SHP77 treated with DMSO at 0.1 percent for 48 hours (cell line): Measurements from ENCODE around the gene NT5C1A.

Source experiments
- DNase-seq: peaks from one replicate; lab custom pipeline; 2025; lab: John Stamatoyannopoulos, UW

The NT5C1A gene

GRCh38 chr1:39671793-39672550 is at the start of gene NT5C1A:
Gene NT5C1A (minus strand): TSS chr1:39672107. CDS start chr1:39672038, 69 bp downstream.
- DNase-seq = no peak

GRCh38 chr1:39721664-39722063 is 49.8 kb upstream of the NT5C1A start:
- DNase-seq = no peak

- peak; percentile 40 for DNase-seq
Measured at GRCh38 chr1:39720094-39720999, 48.4 kb upstream of the NT5C1A start.

GRCh38 chr1:39717809-39718208 is 45.9 kb upstream of the NT5C1A start:
- DNase-seq = no peak

- no peak for DNase-seq
Measured at GRCh38 chr1:39713557-39713956, 41.6 kb upstream of the NT5C1A start.

GRCh38 chr1:39711966-39712340 is 40.0 kb upstream of the NT5C1A start:
- DNase-seq = no peak

GRCh38 chr1:39711104-39711965 is 39.4 kb upstream of the NT5C1A start:
- no peak for DNase-seq

- no peak for DNase-seq
Measured at GRCh38 chr1:39707506-39707905, 35.6 kb upstream of the NT5C1A start.

GRCh38 chr1:39704757-39705156 is 32.9 kb upstream of the NT5C1A start:
- DNase-seq = no peak

GRCh38 chr1:39701049-39701439 is 29.1 kb upstream of the NT5C1A start:
- DNase-seq = no peak

- no peak for DNase-seq
Measured at GRCh38 chr1:39700348-39700747, 28.4 kb upstream of the NT5C1A start.

- no peak for DNase-seq
Measured at GRCh38 chr1:39699419-39699818, 27.5 kb upstream of the NT5C1A start.

GRCh38 chr1:39698568-39698967 is 26.7 kb upstream of the NT5C1A start:
- no peak for DNase-seq

- DNase-seq = no peak
Measured at GRCh38 chr1:39696448-39696847, 24.5 kb upstream of the NT5C1A start.

GRCh38 chr1:39695016-39695415 is 23.1 kb upstream of the NT5C1A start:
- DNase-seq = no peak

GRCh38 chr1:39694026-39694425 is 22.1 kb upstream of the NT5C1A start:
- no peak for DNase-seq

- no peak for DNase-seq
Measured at GRCh38 chr1:39692152-39693074, 20.5 kb upstream of the NT5C1A start.

- DNase-seq = peak; percentile 65
Measured at GRCh38 chr1:39691383-39692151, 19.7 kb upstream of the NT5C1A start, which contains the start of gene HPCAL4. Gene HPCAL4 (minus strand): TSS chr1:39691433. CDS start chr1:39684603, 6,830 bp downstream.

- no peak for DNase-seq
Measured at GRCh38 chr1:39690794-39691382, 19.0 kb upstream of the NT5C1A start.

GRCh38 chr1:39690225-39690624 is 18.3 kb upstream of the NT5C1A start:
- DNase-seq = no peak
